CD4-positive, alpha-beta T cell treated with Interleukin-17A for 1 hour (primary cell): Measurements from ENCODE around the gene NPAS2.

Experiments
- DNase-seq: peaks from one replicate; pipeline ENCODE4 v3.0.0-alpha.2; 2020

Gene NPAS2

DNA sequence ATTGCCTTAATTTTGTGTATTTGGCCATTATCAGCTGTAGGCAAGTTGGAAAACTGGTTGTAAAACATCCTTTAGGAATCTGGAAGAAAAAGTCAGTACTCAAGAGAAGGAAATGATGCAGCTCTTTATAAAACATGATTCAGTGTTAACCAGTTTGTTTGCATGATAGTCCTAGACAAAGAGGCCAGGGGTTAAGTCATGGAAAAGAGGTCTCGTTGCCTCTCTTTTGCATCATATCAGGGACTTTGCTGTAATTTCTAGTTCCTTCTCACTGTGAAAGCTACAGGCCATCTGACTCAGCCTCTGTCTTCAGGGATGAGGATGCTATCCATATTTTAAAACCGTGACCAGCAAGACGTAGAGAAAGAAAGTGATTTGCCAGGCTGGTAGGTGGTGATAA is 38.0 kb downstream of the NPAS2 start:
- no peak for DNase-seq

DNA sequence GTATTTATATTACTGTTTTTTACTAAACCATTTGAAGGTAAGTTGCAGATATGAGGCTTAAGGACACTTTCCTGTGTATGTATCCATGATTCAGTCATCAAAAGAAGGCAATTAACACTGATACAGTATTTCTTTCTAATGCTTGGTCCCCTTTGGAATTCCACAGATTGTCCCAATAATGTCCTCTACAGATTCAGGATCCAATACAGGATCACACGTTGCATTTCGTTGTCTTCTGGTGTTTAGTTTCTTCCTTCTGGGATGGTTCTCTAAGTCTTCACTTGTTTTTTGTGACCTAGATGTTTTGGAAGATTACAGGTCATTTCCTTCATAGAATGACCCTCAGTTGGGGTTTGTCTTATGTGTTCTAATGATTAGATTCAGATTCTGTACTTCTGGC is 40.0 kb downstream of the NPAS2 start:
- no peak for DNase-seq

DNA sequence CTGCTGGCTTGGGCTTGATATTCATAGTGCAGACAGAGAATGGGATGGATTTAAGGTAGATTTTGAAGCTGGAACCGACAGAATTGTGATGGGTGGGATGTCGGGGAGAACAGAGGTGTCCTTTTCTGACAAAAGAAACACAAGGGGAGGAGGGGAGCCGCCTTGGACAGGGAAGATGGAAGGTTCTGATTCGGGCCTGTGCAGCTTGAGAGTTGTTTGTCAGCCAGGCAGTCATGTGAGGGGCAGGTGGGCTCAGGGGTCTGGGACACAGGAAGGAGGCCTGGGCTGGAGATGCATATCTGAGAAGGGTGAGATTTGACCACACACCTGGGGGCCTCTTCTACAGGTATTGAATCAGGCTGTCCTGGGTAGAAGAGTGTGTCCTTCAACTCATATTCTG is 41.4 kb downstream of the NPAS2 start:
- DNase-seq: no peak

DNA sequence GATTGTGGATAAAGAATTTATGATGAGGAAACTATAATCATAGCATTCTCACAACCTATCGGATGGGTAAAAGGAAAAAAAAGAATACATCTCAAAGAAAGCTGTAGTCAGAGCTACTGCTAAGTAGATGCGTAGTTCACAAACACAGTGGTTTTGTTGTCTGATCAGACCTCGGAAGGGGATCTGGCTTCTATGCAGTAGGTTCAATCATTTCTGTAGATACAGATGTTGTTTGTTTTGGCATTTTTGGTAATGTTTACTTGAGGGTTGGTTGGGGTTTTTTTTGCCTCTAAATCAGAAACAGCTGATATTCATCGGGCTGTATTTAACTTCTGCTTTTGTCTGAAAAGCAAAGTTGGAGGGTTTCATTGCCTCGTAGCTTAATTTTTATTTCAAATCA is 42.1 kb downstream of the NPAS2 start:
- DNase-seq: no peak

DNA sequence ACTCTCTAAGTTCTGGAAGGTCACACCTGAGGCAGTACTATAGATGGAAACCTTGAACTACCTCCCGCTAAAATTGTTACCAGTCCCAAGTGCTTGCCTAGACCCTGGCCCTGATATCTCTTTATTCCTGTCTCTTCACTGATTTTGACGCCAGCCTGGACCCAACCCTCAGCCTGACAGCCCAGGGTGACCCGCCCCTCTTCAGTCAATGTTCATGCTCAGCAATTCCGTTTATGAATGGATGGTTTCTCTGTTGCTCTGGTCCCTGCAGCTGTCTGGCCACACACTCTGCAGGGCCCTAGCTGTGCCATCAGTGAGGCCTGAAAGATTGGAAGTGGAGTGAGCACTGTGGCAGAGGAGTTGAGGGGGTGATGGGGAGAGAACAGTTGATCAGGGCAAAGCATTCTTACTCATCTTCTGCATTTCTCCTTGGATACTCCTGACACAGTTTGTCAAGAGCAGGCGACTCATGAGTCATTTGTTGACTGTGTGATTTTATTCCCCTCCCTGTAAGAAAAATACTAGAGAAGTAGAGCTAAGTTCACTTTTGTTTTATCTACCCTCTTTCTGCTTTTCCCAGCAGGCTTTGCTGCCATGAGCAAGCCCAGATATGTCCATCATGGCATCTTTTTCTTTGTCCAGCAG is 46.0 kb downstream of the NPAS2 start:
- no peak for DNase-seq

DNA sequence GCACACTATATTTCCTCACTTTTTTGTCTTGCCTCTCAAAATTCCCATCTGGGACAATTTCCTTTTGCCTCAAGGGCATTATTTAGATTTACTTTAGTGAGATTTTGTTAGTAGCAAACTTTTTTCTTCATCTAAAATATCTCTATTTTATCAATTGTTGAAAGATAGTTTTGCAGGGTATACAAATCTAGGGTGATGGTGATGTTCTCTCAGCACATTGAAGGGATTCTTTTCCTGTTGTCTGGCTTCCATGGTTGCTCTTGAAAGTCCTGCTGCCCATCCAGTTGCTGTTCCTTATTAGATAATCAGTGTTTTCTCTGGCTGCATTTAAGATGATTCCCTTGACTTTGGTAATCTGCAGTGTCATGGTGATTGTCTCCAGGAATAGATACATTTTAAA is 48.1 kb downstream of the NPAS2 start:
- no peak for DNase-seq

DNA sequence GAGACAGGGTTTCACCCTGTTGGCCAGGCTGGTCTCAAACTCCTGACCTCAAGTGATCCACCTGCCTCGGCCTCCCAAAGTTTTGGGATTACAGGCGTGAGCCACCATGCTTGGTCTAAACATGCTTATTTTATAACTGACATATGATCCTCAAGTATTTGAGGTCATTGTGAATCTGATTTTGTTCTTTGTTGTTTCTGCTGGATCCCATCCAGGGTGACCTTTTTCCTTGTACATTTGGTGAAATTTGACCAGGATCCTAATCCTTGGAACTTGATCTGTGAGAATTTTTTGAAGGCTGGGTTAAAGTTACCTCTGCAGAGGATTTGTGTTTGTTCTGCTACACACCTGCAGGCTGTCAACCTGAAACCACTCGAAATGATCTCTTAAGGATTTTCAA is 49.2 kb downstream of the NPAS2 start:
- no peak for DNase-seq

DNA sequence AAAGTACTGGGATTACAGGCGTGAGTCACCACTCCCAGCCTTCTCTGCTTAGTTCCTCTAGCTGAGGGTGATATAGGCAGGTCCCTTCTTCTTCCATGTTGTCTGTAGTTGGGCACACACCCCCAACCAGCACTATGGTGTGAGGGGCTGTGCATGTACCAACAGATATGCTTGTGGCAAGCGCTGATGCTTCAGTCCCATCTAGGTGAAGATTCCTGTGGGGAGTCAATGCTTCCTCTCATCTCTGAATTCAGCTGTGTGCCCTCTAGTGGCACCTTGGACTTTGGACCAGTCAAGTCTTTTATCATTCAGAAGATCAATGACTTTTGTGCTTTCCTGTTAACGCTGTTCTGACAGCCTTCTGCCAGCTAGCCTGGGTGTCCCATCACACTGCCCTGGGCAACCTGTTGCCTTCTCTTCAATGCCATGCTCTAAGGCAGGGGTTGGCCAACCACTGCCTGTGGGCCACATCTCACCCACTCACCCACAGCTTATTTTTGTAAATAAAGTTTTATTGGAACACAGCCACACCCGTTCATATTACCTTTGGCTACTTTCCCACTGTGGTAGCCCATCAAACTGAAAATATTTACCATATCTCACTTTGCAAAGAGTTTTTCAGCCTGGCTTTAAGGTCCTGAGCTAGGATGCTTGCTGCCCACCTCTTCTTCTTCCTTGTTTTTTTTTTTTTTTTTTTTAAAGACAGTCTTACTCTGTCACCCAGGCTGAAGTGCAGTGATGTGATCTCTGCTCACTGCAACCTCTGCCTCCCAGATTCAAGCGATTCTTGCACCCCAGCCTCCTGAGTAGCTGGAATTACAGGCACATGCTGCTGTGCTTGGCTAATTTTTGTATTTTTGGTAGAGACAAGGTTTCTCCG is 51.0 kb downstream of the NPAS2 start:
- no peak for DNase-seq

DNA sequence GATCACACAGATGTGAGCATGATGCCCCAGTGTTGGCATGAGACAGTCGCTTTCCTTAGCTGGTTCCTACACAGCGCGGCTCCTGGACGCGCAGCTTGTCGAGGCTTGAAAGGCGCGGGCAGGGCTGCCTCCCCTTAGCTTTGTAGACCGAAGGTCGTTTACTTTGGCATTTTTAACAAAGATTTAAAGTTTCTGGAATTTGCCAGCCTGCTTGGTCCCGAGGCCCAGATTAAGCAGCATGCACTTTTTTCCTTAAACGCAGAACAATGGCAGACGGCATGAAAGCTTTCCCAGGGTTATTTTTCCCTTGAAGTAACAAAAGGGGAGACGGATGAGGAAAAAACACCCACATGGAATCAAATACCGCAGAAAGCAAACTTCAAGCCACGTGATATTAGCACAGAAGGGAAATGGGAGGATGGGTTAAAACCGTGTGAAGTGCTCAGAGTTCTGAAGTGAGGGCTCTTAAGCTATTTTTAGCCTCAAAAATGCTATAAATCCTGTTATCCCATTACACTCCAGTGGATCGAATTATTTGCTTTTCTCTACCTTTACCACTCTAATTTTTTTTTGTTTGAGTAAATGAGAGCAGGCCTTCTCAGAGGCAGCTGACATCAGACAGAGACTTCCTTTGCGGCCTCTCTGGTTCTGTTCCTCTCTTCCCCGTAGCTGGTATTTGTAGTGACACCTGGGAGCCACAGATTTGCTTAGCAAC is 55.7 kb downstream of the NPAS2 start:
- DNase-seq: no peak

DNA sequence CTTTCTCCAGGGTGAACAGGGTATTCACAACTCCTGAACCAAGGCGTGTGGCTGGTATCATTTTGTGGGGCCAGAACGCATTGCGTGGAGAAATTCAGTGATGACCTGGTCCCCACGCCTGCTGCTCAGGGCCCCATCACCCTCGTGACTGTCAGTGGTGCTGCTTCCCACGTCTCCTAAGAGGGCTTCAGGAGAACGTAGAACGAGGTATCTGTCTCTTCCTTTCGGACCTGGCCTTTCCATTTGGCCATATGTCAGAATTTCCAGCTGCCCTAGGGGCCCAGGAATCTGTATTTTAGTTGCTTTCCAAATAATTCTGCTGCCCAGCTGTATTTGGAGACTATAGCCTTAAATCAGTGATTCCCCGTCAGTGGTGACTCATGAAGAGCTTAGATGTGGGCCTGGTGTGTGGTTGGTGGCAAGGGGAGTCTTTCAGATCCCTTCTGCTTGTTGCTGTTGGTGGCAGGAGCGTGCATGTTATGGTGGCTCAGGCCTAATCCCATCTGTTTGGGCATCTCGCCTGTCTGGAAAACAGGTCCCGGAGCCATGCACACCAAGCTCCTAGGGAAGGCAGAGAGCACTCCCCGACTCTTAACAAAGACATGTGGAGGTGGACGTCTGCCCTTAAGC is 56.4 kb downstream of the NPAS2 start:
- DNase-seq: no peak

DNA sequence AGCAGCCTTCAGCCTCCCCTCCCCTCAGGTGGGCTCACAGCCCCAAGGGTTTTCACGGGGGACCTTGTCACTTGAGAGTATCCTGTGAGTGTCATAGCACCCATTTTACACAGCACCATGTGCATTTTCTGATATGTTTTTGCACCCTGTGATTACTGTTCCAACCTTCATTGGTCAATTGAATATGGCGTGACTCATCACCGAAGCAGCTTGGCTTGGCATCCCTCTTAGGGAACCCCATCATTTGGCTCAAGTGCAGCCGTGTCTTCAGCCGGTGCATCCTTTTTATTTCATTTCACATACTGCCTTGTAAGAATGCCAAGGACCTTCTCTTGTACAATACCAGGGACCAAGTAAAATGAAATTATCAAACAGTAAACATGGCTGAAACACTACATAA is 57.6 kb downstream of the NPAS2 start:
- no peak for DNase-seq

DNA sequence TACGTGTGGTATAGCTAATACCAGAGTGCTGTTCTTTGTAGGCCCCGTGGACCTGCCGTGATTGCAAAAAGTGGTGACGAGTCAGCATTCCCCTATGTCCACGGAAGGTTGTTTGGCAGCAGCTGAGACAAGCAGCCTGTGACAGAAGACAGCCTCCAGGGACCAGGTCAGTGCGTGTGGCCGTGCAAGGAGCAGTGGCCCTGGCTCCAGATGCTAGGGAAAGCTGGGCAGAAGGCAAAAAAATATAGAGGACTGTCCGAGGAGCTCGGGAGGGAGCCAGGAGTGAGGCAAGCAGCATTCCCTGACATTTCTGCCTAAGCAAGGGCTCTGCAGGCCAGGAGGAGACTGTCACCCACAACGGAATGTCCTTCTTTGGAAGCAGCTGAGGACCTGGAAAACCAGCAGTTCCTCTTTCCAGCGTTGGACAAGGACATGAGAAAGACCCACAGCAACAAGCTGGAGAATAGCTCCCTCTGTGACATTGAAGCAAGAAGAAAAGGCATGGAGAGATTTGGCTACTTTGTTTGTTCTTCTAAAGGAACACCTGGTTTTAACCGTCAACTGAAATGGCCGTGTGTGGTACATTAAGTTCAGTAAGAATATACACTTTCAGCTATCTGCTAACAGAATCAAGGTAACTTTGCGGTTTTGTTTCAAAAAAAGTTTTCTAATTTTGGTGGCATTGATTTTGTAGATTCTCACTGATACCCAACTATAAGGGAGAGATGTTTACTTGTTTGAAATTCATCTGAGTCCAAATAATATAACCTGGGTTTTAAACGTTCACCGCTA is 58.3 kb downstream of the NPAS2 start:
- DNase-seq: no peak

DNA sequence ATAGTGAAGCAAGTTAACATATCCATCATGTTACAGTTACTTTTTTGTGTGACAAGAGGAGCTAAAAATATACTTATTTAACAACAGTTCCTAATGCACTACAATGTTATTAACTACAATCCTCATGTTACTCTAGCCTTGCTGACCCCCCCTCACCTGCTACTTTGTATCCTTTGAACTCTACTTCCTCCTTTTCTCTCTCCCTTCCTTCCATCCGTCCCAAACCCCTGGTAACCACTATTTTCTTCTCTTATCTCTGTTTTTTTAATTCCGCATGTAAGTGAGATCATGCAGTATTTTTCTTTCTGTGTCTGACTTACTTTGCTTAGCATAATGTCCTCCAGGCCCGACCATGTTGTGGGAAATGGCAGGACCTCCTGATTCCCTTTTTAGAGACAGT is 59.4 kb downstream of the NPAS2 start:
- DNase-seq: no peak

DNA sequence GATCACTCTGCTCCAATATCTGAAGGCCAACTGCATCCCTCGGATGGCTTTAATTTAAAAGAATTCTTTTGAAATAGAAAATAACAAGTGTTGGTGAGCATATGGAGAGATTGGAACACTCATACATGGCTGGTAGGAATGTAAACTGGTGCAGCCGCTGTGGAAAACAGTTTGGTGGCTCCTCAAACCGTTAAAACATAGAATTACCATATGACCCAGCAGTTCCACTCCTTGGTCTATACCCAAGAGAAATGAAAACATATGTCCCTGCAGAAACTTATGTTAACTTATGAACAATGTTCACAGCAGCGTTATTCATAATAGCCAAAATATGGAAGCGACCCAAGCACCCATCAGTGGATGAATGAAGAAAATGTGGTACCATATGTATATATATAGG is 60.1 kb downstream of the NPAS2 start:
- no peak for DNase-seq

DNA sequence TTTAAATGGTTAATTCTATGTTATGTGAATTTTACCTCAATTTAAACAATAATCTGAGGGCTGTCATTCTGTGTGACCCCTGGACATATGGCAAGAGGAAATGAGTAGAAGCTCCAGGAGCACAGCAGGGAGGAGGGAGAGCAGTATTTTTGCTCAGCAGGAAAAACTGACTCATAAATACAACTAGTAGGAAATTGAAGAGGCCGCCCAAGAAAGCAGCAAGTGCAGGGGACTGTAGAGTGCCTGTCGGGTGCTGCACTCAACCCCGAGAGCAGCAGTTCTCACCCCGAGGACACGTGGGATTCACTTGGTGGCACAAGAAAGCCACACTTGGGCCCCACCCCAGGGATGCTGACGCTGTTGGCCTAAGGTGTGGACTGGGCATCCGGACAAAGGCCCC is 60.8 kb downstream of the NPAS2 start:
- no peak for DNase-seq

DNA sequence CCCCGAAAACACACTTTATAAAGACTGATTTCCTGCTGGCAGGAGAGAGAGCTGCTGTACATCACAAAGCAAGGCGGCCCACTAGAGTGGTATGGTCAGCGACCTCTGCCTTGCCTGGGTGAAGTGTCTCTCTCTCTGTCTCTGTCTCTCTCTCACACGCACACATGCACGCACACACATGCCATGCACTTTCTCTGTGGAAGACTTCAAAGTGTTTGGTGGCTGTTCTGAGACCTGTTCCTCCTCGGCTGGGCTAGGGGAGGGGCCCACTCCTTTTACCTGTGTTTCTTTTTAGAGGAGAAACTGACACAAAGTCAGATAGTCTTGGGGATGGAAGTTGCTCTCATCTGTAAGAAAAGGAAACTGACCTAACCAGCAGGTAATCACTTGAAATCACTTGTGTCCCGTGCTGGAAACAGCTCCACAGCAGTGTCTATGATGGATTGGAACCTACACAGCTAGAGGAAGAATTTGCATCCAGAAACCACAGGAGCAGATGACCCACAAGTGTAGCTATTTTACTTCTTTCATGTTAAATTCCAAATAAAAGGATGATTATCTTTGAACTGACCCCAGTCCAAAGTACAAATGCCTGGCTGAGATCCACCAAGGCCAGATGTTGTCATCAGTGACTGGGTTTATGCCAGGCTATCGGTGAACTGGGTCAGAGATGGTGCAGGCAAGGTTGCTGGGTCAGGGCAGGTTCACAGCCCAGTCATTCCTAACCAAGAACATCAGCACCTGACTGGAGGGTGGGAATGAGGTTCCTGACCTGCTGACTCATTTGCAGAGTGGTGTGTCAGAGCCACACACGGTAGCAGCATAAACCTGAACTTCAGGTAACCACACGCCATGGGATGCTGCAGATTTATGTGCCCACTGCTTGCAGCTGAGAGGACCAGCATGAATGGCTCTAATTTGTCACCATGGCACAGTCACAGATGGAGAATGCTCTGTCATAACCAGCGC is 63.0 kb downstream of the NPAS2 start:
- no peak for DNase-seq

DNA sequence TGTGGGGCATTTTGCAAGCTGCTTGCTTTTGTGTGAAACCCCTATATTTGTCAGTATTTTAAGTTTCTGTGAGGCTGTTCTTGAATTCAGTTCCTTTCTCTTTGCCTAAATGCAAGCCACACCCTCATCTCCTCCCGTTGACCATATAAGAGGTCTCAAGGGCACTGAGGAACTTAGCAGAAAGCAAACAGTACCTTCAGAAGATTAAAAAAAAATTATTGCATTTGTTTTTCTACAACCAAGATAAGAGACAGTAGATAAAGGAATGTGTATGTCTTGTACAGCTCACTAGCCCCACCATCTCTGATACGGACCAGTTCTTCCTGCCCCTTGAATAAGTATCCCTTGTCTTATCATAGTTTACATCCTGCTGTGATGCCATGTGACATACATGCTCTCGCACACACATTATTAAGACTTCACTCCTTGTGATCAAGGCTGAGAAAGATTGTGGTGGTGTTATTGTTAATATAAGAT is 64.2 kb downstream of the NPAS2 start:
- no peak for DNase-seq

DNA sequence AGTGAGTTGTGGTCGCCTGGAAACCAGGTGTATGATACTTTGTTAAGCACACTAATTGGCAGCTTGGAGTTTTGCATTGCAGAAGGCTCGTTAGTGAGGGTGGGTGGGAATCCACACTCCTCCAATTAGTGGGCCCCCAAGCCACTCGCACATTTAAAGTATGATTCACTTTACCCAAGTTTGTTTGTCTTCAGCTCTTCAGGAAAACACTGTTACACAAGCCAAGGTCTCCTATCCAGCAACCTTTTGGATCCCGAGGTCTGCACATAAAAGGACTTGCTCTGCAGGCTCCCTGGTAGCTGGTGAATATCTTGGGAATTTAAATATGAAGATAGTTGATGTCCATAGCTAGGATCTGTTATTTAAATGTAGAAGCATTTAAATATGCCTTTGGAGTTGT is 66.1 kb downstream of the NPAS2 start:
- no peak for DNase-seq

DNA sequence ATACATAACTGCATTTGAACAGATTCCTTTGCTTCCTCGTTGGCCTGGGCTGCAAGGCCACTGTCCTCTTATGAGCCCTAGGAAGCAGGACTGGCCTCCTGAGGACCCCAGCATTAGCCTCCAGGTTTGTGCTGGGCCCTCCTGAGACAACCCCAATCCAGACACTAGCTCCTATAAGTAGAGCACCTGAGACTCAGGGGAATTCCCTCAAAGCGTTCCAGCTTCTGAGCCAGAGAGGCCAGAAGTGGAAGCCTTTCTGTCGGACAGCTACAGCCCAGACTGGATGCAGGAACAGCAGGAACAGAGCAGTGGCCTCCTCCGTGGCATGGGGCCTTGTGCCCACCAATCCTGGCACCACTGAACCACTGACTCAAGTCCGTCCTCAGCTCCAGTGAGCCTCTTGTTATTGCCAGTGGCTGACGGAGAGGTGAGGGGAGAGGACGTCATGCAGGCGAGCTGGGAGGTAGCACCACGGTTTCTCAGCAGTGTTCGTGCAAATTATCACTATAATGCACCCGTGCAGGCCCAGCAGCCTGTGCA is 67.2 kb downstream of the NPAS2 start:
- DNase-seq: no peak

DNA sequence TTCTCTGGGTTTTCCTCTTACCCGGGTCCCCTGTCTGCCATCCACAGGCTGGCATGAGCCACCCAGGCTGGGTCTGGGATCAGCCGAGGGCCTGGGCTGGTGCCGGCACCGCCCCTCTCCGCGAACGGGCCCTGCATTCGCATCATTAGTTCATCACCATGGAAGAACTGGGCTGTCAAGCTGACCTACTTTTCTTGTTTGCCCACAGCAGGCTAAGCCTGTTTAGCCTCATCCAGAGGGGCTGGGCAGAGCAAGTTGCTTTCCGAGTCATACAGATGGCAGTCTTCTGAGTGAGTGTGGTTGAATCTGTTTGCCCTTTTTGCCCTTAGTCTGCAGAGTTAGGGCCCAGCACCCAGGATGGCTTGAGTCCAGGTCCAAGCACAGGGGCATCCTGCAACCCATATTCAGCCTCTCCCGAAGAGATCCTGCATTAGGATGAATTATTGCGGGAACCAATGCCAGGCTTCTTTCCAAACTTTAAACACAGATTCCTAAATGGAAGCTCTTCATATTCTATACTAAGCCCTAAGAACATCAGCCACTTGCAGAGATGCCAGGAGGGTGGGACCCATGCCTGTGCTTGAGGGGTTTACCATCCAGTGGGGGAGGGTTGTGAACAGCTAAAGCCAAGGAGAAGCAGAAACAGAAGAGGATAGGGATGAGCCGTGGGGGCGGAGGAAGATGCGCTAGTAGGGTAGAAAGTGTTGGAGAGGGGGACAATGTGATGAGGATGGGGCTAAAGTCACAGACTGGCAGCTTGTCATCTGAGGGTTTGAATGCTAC is 68.0 kb downstream of the NPAS2 start:
- DNase-seq: no peak
